Smooth muscle cell (in vitro differentiated cells): ENCODE results near the gene DLG2. TPM values are rescaled to one million over a fixed set of nuclear protein-coding genes. Genes with fewer than 3 reads are reported as not detected.
A peak's percentile ranks its signal among the peaks of the same experiment; 100 is the strongest.

Source experiments
- DNase-seq: peaks from one replicate; lab custom pipeline; 2025; ENCODE audit not compliant: unreplicated experiment; lab: John Stamatoyannopoulos, UW
- H2AFZ ChIP-seq: fragments of 200-600 bp; sonication (generic); 2 replicates; pipeline ENCODE4 v1.6.0; 2016; ENCODE audit warnings: antibody characterized with exemption, low read depth, mild to moderate bottlenecking
- H3F3A ChIP-seq: fragments of 200-600 bp; sonication (generic); 2 replicates; pipeline ENCODE4 v1.6.0; 2017; ENCODE audit warnings: antibody characterized with exemption, low read depth
- H3K27ac ChIP-seq: fragments of 200-600 bp; sonication (generic); 2 replicates; pipeline ENCODE4 v1.5.1; 2016; ENCODE audit warnings: low read depth, mild to moderate bottlenecking
- H3K27me3 ChIP-seq: fragments of 200-600 bp; sonication (generic); 2 replicates; pipeline ENCODE4 v1.6.1; 2016; ENCODE audit warnings: low read depth, mild to moderate bottlenecking
- H3K36me3 ChIP-seq: fragments of 200-600 bp; sonication (generic); 2 replicates; pipeline ENCODE4 v1.5.1; 2016; ENCODE audit warnings: low read depth
- H3K4me1 ChIP-seq: fragments of 200-600 bp; sonication (generic); 2 replicates; pipeline ENCODE4 v1.5.1; 2016; ENCODE audit warnings: low read depth
- H3K4me2 ChIP-seq: fragments of 200-600 bp; sonication (generic); 2 replicates; pipeline ENCODE4 v1.6.0; 2016; ENCODE audit warnings: mild to moderate bottlenecking
- H3K4me3 ChIP-seq: fragments of 200-600 bp; sonication (generic); 2 replicates; pipeline ENCODE4 v1.5.1; 2016; ENCODE audit warnings: mild to moderate bottlenecking
- H3K79me2 ChIP-seq: fragments of 200-600 bp; sonication (generic); 2 replicates; pipeline ENCODE4 v1.6.0; 2016; ENCODE audit warnings: low read depth, mild to moderate bottlenecking
- H3K9ac ChIP-seq: fragments of 200-600 bp; sonication (generic); 2 replicates; pipeline ENCODE4 v1.6.0; 2016; ENCODE audit warnings: low read depth
- H3K9me3 ChIP-seq: fragments of 200-600 bp; sonication (generic); replicated peaks from 2 replicates; pipeline ENCODE4 v1.5.1; 2016; ENCODE audit warnings: low read depth
- H4K20me1 ChIP-seq: fragments of 200-600 bp; sonication (generic); 2 replicates; pipeline ENCODE4 v1.6.0; 2016; ENCODE audit warnings: low read depth
- WGBS: methylation state at CpG from one replicate; pipeline ENCODE4 v1.1.7; 2016; ENCODE audit warnings: low lambda C conversion rate; 5-methylcytosine and 5-hydroxymethylcytosine counted together
- polyA plus RNA-seq: library from polyadenylated mRNA; unstranded; fragments of >200 nt; fragmentation: Nextera tagmentation; extraction: Ambion mirVana; gene quantifications from 2 replicates; pipeline ENCODE4 v1.2.1, GENCODE V29; 2016
- total RNA-seq: library from RNA; depleted of rRNA; stranded (reverse); fragments of >200 nt; gene quantifications from 2 replicates; pipeline ENCODE4 v1.2.3, GENCODE V29; 2014
- TF ChIP-seq, protein P1 (sequence below): fragments of 200-600 bp; sonication (generic); IDR thresholded peaks from 2 replicates; pipeline ENCODE4 v1.5.1; 2017; ENCODE audit warnings: borderline replicate concordance, mild to moderate bottlenecking, antibody characterized with exemption; ENCODE audit not compliant: insufficient read depth, poor library complexity, severe bottlenecking

DLG2 gene
- total and polyA plus RNA-seq, 2 experiments from 2014 or later: 0.74 to 1.1 TPM

DNA sequence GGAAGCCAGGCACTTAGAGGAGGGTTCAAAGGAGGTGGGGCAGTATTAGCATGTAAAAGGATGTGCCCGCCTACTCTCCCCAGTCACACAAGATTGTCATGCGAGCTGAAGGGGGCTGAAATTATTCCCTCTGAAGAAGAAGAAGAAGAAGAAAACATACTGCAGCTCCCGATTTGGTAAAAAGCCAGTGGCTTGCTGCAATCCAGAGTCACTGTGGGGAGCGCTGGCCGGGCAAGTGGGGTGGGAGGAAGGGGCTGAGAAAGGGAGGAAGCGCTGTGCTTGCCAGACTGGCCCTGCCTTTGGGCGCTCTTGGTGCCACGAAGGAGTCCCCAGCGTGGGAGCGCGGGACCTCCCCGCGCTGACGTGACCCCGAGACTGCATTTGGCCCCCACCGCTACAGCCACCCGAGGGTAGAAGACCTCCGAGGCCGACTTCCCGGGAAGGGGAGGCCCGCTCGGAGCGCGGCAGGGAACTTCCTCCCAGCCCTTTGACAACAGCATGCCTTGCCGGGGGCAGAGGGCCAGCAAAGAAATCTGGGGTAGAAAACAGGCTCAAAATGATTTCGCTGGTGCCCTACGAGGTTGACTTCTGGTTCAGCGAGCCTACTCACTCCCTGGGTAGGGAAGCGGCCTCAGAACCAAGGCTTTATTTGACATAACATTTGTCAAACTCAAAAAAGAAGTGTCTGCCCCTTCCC, 906.3 kb downstream of the DLG2 start:
- no peak for DNase-seq

DNA sequence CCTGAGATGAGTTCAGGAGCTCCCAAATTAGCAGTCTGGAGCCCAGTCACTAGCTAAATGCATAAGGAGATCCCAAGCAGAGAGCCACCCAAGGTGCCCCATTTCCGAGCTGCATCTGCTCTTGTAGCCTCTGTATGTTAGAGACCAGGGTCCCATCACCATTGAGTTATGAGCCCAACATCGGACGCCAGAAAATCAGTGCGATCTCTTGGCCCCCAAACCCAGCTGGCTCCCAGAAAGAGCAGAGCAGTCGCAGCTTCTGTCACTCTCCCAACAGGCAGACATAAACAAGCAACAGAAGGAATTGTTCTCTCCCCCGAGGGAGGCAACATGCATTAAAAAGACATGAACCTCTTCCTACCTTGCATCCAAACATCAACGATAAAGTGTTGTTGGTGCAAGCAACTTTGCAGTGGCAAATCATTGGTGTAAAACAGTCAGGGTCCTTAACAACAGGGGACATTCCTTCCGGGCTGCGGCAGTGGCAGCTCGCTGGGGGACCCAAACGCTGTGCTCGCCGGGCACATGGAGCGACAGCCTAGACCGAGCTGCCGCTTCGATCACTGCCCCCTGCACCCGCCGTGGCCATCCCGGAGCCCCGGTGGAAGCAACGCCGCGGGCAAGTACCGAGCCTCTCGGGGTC, 907.1 kb downstream of the DLG2 start:
- Histone ChIP-seq H3K27me3 (peaks cover 11% of the 10 kb centered on the region), H2AFZ (peak overlapping the region; percentile 92), H3K27ac (no peak overlapping the region), H3K9me3 (no peaks in the 10 kb centered on the region), H3F3A (no peaks in the 10 kb centered on the region), H3K4me1 (no peaks in the 10 kb centered on the region), H3K36me3 (no peaks in the 10 kb centered on the region), H3K9ac (no peak overlapping the region), H3K4me3 (peak overlapping the region; percentile 70), H4K20me1 (no peaks in the 10 kb centered on the region), H3K79me2 (no peaks in the 10 kb centered on the region), H3K4me2 (peak overlapping the region; percentile 97)
- under 1% methylated on average over 26 of the region's 26 CpGs for WGBS
- TF ChIP-seq, protein P1, sequence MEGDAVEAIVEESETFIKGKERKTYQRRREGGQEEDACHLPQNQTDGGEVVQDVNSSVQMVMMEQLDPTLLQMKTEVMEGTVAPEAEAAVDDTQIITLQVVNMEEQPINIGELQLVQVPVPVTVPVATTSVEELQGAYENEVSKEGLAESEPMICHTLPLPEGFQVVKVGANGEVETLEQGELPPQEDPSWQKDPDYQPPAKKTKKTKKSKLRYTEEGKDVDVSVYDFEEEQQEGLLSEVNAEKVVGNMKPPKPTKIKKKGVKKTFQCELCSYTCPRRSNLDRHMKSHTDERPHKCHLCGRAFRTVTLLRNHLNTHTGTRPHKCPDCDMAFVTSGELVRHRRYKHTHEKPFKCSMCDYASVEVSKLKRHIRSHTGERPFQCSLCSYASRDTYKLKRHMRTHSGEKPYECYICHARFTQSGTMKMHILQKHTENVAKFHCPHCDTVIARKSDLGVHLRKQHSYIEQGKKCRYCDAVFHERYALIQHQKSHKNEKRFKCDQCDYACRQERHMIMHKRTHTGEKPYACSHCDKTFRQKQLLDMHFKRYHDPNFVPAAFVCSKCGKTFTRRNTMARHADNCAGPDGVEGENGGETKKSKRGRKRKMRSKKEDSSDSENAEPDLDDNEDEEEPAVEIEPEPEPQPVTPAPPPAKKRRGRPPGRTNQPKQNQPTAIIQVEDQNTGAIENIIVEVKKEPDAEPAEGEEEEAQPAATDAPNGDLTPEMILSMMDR: no peak
- no peak for DNase-seq

More for the DNA sequence above, 906.3 kb downstream of the DLG2 start:
- Histone ChIP-seq H3K4me2 (peak overlapping the region; percentile 97), H3K27me3 (peaks cover 11% of the 10 kb centered on the region), H3K79me2 (no peaks in the 10 kb centered on the region), H3K4me1 (no peaks in the 10 kb centered on the region), H3F3A (no peaks in the 10 kb centered on the region), H3K27ac (no peak overlapping the region), H3K9me3 (no peaks in the 10 kb centered on the region), H2AFZ (peak overlapping the region; percentile 92), H4K20me1 (no peaks in the 10 kb centered on the region), H3K4me3 (peak overlapping the region; percentile 70), H3K36me3 (no peaks in the 10 kb centered on the region), H3K9ac (no peak overlapping the region)
- 3% methylated on average over 18 of the region's 29 CpGs for WGBS
- TF ChIP-seq, protein P1: no peak

DNA sequence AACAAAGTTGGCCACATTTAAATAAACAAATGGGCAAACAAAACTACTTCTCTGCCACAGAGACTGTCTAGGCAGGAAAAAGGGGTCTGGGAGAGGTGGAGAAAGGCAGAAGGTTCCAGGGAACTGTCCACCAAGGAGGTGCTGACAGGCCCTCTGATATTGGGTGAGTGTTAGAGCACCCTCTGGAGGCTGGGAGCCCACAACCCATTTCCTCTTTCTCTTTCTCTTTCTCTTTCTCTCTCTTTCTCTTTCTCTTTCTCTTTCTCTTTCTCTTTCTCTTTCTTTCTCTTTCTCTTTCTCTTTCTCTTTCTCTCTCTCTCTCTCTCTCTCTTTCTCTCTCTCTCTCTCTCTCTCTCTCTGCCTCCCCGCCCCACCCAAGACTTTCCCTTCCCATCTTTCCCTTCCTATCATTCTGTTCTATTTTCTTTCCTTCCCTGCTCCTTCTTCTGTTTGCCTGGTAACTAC, 912.8 kb downstream of the DLG2 start:
- Histone ChIP-seq H3K4me3 (no peak overlapping the region), H2AFZ (no peak overlapping the region), H3K36me3 (no peaks in the 10 kb centered on the region), H3K9ac (no peak overlapping the region), H4K20me1 (no peaks in the 10 kb centered on the region), H3K79me2 (no peaks in the 10 kb centered on the region), H3K9me3 (no peaks in the 10 kb centered on the region), H3K4me1 (no peaks in the 10 kb centered on the region), H3K4me2 (no peak overlapping the region), H3K27me3 (peaks cover 7% of the 10 kb centered on the region), H3K27ac (no peak overlapping the region), H3F3A (no peaks in the 10 kb centered on the region)
- no peak for DNase-seq
- TF ChIP-seq, protein P1: peak; percentile 65
- no CpG with 5 or more reads among the region's 1 CpG for WGBS
